Gastroesophageal sphincter (tissue), 4 donors: Measurements from ENCODE around the gene ACOXL. TPM values are rescaled to one million over a fixed set of nuclear protein-coding genes. Genes with fewer than 3 reads are reported as not detected.

ENCODE experiments used
- ATAC-seq: fragments of 150-250 bp; one replicate; pipeline ENCODE4 v1.9.1; 2016; ENCODE audit warnings: mild to moderate bottlenecking, moderate library complexity
- H3K27ac ChIP-seq, 4 donors: fragments of 200-600 bp; sonication (generic) in 3 of 4; 1 replicate in 3 of 4; 2 replicates in 1 of 4; pipeline ENCODE4 v1.5.1; 2016 to 2019
- H3K27me3 ChIP-seq: fragments of 200-600 bp; sonication (generic); one replicate; pipeline ENCODE4 v1.5.1; 2019
- H3K36me3 ChIP-seq, 2 donors: fragments of 200-600 bp; sonication (generic); one replicate each; pipeline ENCODE4 v1.5.1; 2019; ENCODE audit warnings: control low read depth in 1 of 2
- H3K4me1 ChIP-seq, 3 donors: fragments of 200-600 bp; sonication (generic); 1 replicate in 2 of 3; 2 replicates in 1 of 3; pipeline ENCODE4 v1.5.1; 2016 to 2019; ENCODE audit warnings: control low read depth in 2 of 3
- H3K4me3 ChIP-seq, 2 donors: fragments of 200-600 bp; sonication (generic); one replicate each; pipeline ENCODE4 v1.5.1; 2019; ENCODE audit warnings: mild to moderate bottlenecking in 1 of 2, moderate library complexity in 1 of 2
- H3K9me3 ChIP-seq, 3 donors: fragments of 200-600 bp; sonication (generic); one replicate each; pipeline ENCODE4 v1.5.1; 2017 to 2019; ENCODE audit warnings: control low read depth in 2 of 3
- CTCF ChIP-seq, 4 experiments: fragments of 200-600 bp in 2 of 4; fragments of 450-650 bp in 2 of 4; sonication (generic) in 1 of 4; IDR thresholded peaks; one replicate each; pipeline ENCODE4 v1.5.1; 2017 to 2019; ENCODE audit warnings: antibody characterized with exemption in 4 of 4, mild to moderate bottlenecking in 2 of 4, moderate library complexity in 2 of 4
- EP300 ChIP-seq: sonication (generic); formaldehyde crosslinking; IDR thresholded peaks from one replicate; pipeline ENCODE4 v1.6.1; 2017; ENCODE audit warnings: antibody characterized with exemption, mild to moderate bottlenecking
- POLR2A ChIP-seq, 2 donors: fragments of 450-650 bp; IDR thresholded peaks; one replicate each; pipeline ENCODE4 v1.6.1; 2017; ENCODE audit warnings: antibody characterized with exemption in 2 of 2, mild to moderate bottlenecking in 2 of 2, moderate library complexity in 1 of 2
- POLR2AphosphoS5 ChIP-seq: sonication (generic); formaldehyde crosslinking; IDR thresholded peaks from one replicate; pipeline ENCODE4 v1.6.1; 2017; ENCODE audit warnings: antibody characterized with exemption
- WGBS, 2 donors: methylation state at CpG; one replicate each; pipeline ENCODE4 v1.1.5; 2018; ENCODE audit warnings: low coverage in 1 of 2; 5-methylcytosine and 5-hydroxymethylcytosine counted together
- total RNA-seq, 4 donors: library from RNA; depleted of rRNA; stranded (reverse); fragments of >200 nt; gene quantifications; one replicate each; pipeline ENCODE4 v1.1.0, GENCODE V29; 2016

The ACOXL gene
- total RNA-seq, 4 donors from 2014 or later = not detected

- Histone ChIP-seq H3K27me3 (no peaks in the 10 kb centered on the region), H3K27ac (no peak overlapping the region), H3K4me1 (no peaks in the 10 kb centered on the region), H3K4me3 (no peak overlapping the region), H3K9me3 (peaks cover 0 to 2% (median 0%) of the 10 kb centered on the region in 3 donors), H3K36me3 (no peaks in the 10 kb centered on the region)
- WGBS, 2 donors = 76 to 93% methylated on average over 10 of the region's 10 CpGs
- ATAC-seq = no peak
- TF ChIP-seq POLR2AphosphoS5 = no peak
- no peak for TF ChIP-seq CTCF (IDR thresholded peaks at IDR 0.05)
- TF ChIP-seq EP300 = no peak
- TF ChIP-seq POLR2A (IDR thresholded peaks at IDR 0.05) = no peak
These were observed 287.0 kb downstream of the ACOXL start for GRCh38 chr2:111019381-111019780.

- no peak for TF ChIP-seq POLR2A (IDR thresholded peaks at IDR 0.05)
- TF ChIP-seq EP300 = no peak
- TF ChIP-seq CTCF (IDR thresholded peaks at IDR 0.05) = no peak
- no peak for TF ChIP-seq POLR2AphosphoS5
- H3K36me3 ChIP-seq = no peaks in the 10 kb centered on the region
- WGBS, 2 donors = 91 to 100% methylated on average over 2 to 4 of the region's 7 CpGs
These were observed 290.3 kb downstream of the ACOXL start for GRCh38 chr2:111022633-111023032.

GRCh38 chr2:111024496-111024895 is 292.1 kb downstream of the ACOXL start:
- 90% methylated on average over 3 to 4 of the region's 4 CpGs for WGBS, 2 donors

More at GRCh38 chr2:111022633-111023032, 290.3 kb downstream of the ACOXL start:
- H3K27me3 ChIP-seq = no peaks in the 10 kb centered on the region
- H3K27ac ChIP-seq = no peak overlapping the region
- ATAC-seq = no peak
- no peaks in the 10 kb centered on the region for H3K4me1 ChIP-seq
- no peaks in the 10 kb centered on the region for H3K9me3 ChIP-seq
- H3K4me3 ChIP-seq = no peak overlapping the region

GRCh38 chr2:111025288-111025687 is 292.9 kb downstream of the ACOXL start:
- no peaks in the 10 kb centered on the region for H3K4me1 ChIP-seq
- no peak overlapping the region for H3K27ac ChIP-seq
- no peaks in the 10 kb centered on the region for H3K36me3 ChIP-seq
- no peaks in the 10 kb centered on the region for H3K27me3 ChIP-seq
- peaks cover 0 to 7% (median 0%) of the 10 kb centered on the region in 3 donors for H3K9me3 ChIP-seq
- TF ChIP-seq POLR2A (IDR thresholded peaks at IDR 0.05) (no peak), EP300 (no peak), POLR2AphosphoS5 (no peak), CTCF (IDR thresholded peaks at IDR 0.05) (no peak)
- H3K4me3 ChIP-seq = no peak overlapping the region
- ATAC-seq = no peak
- 62 to 74% methylated on average over 4 of the region's 4 CpGs for WGBS, 2 donors

More at GRCh38 chr2:111024496-111024895, 292.1 kb downstream of the ACOXL start:
- Histone ChIP-seq H3K9me3 (peaks cover 0 to 7% (median 0%) of the 10 kb centered on the region in 3 donors), H3K27me3 (no peaks in the 10 kb centered on the region), H3K4me3 (no peak overlapping the region), H3K36me3 (no peaks in the 10 kb centered on the region), H3K27ac (no peak overlapping the region), H3K4me1 (no peaks in the 10 kb centered on the region)
- ATAC-seq = no peak
- TF ChIP-seq CTCF (IDR thresholded peaks at IDR 0.05) (no peak), POLR2AphosphoS5 (no peak), POLR2A (IDR thresholded peaks at IDR 0.05) (no peak), EP300 (no peak)

- Histone ChIP-seq H3K27ac (no peak overlapping the region), H3K4me3 (no peak overlapping the region), H3K9me3 (peaks cover 0 to 7% (median 0%) of the 10 kb centered on the region in 3 donors), H3K27me3 (peaks cover 4% of the 10 kb centered on the region), H3K36me3 (no peaks in the 10 kb centered on the region), H3K4me1 (no peaks in the 10 kb centered on the region)
- ATAC-seq = no peak
- TF ChIP-seq CTCF (IDR thresholded peaks at IDR 0.05) = no peak
- no peak for TF ChIP-seq POLR2A (IDR thresholded peaks at IDR 0.05)
- TF ChIP-seq POLR2AphosphoS5 = no peak
- no peak for TF ChIP-seq EP300
These were observed 296.3 kb downstream of the ACOXL start for GRCh38 chr2:111028720-111029119.
